GM12865 (cell line): ENCODE data around the gene SPRED2.
A peak's percentile ranks its signal among the peaks of the same experiment; 100 is the strongest.

Experiments
- DNase-seq: peaks from one replicate; pipeline ENCODE4 v3.0.0; 2010; ENCODE audit warnings: low read depth
- H3K4me3 ChIP-seq: 2 replicates; pipeline ENCODE4 v1.5.1; 2011; ENCODE audit warnings: mild to moderate bottlenecking, low read depth, low read length, control low read depth
- TF ChIP-seq, protein P1 (sequence below): IDR thresholded peaks from 2 replicates; pipeline ENCODE4 v1.5.1; 2011; ENCODE audit warnings: low read length, control low read depth, low read depth, inconsistent platforms; ENCODE audit not compliant: insufficient read depth; ENCODE audit errors: missing control alignments

The SPRED2 gene

DNA sequence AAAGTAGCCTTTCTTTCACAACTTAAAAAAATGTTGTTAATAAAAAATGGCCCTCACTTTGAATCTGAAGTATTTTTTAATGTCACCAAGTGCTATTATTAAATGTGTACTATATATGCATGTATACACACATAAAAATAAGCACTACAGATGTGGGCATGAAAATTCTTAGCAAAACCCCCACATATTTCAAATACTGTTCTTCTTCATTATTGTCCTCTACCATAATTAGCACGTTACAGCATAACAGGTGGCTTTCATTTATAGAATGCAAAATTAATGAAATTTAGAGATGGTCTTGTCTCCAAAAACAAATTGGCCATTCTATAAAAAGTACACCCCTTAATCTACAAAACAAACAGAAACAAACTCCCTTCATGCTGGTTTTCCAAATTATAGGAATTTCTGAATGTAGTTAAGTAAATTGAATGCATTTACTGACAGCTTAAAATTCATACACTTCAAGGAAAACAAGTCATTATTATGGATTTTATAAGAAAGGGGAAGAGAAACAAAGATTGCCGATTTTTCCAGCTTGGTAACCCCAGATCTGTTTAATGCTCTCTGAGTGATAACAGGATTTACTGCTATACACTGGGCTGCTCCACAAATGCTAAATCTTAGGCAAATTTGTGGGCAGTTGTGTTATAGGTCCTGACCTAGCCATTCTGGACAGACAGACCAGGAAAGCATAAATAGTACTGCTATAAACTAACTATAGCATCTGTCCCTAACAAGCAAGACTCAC, 67.2 kb downstream of the SPRED2 start:
- no peak for DNase-seq
- H3K4me3 ChIP-seq = no peak overlapping the region
- TF ChIP-seq, protein P1, sequence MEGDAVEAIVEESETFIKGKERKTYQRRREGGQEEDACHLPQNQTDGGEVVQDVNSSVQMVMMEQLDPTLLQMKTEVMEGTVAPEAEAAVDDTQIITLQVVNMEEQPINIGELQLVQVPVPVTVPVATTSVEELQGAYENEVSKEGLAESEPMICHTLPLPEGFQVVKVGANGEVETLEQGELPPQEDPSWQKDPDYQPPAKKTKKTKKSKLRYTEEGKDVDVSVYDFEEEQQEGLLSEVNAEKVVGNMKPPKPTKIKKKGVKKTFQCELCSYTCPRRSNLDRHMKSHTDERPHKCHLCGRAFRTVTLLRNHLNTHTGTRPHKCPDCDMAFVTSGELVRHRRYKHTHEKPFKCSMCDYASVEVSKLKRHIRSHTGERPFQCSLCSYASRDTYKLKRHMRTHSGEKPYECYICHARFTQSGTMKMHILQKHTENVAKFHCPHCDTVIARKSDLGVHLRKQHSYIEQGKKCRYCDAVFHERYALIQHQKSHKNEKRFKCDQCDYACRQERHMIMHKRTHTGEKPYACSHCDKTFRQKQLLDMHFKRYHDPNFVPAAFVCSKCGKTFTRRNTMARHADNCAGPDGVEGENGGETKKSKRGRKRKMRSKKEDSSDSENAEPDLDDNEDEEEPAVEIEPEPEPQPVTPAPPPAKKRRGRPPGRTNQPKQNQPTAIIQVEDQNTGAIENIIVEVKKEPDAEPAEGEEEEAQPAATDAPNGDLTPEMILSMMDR = no peak

DNA sequence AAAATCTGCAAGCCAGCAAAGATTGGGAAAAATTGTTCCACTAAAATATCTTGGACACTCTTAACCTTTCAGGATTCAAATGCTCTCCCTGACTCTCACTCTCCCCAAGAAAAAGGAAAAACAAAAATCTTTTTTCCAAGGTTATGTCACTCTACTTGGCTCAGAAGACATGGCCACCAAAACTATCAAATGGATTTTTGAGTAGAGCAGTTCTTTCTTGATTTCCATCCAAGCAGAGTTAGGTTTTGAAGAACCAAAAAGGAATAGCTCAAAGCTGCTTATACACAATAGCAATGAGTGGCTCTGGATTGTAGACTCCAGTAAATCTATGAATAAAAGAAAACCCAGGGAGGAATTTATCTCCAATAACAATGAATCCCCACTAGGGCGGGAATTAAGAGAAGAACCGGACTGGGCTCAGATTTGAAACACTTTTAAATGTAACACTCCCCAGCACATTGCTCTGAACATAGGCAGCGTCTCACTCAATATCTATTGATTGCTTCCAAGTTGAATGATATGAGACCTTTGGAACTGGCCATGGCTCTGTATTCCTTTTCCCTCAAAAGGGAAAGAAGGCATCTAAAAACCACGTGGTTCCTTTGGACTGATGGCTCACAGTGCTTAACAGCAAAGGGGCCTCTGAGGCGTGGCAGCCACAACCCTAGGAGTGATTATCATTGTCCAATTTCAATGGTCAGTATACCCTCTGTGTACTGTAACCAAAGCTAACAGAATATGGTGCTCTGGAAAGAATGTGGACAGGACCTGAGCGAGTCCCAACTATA, 68.3 kb downstream of the SPRED2 start:
- TF ChIP-seq, protein P1 = no peak

DNA sequence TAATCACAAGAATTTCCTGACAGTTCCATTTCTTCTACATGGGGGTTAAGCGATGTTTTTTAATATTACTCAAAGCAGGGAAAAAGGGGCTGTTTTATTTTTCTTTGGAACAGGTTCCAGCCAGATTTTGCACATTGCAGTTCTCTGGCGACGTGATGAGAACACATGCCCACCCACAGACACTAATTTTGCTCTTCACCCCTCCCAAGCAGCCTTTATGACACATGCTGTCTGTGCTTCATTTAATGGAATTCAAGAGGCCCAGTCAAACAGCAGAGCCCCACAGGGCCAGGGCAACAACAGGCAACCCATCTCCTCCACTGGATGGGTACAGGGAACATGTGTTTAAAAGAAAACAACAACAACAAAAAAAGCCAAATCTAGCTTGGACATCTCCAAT, 70.8 kb downstream of the SPRED2 start:
- no peak overlapping the region for H3K4me3 ChIP-seq
- DNase-seq = no peak
- TF ChIP-seq, protein P1 = no peak

More for the DNA sequence above, 68.3 kb downstream of the SPRED2 start:
- H3K4me3 ChIP-seq = no peak overlapping the region
- DNase-seq = no peak

DNA sequence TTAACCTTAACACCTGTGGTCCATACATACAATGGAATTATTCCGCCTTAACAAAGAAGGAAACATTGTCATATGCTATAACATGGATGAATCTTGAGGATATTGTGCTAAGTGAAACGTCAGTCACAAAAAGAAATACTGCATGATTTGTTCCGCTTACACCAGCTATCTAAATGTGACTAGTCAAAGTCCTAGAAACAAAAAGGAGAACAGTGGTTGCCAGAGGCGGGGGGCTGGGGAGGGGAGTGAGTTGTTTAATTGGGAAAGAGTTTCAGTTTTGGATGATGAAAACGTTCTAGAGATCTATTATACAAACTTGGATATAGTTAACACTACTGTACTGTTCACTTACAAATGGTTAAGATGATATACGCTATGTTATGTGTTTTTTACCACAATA, 72.0 kb downstream of the SPRED2 start:
- TF ChIP-seq, protein P1 = no peak
- no peak for DNase-seq
- H3K4me3 ChIP-seq = no peak overlapping the region

DNA sequence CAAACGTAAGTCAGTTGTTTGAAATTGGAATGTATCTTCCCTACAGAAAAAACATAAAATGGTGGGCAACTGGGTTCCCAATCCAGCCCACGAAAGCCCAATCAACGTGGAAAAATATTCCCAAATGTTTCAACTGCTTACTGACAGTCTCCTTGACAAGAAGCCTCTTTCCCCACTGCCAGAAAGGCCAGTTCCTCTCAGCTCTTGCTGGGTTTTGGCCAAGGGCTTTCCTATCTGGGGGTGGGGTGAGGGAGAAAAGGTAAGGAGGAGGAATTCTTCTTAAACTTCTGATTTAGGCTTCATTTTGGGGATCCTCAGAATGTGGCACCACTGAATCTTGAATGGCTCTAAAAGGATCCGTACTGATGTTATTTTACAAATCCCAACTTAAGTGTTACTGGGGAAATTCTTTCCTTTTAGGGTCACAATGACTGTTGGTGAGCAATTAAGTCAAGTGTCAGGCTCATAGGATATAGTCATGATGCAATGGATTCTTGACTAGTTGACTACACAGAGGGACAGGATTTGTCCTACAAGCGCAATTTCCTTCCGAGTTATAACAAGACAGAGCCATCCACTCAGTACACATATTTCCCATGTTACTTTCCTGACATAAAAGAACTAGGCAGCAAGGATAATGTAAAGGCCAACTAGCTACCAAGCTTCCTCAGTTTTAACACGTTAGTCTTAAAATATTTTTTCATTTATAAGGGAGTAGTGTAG, 73.6 kb downstream of the SPRED2 start:
- TF ChIP-seq, protein P1 = no peak
- no peak overlapping the region for H3K4me3 ChIP-seq
- DNase-seq = no peak

DNA sequence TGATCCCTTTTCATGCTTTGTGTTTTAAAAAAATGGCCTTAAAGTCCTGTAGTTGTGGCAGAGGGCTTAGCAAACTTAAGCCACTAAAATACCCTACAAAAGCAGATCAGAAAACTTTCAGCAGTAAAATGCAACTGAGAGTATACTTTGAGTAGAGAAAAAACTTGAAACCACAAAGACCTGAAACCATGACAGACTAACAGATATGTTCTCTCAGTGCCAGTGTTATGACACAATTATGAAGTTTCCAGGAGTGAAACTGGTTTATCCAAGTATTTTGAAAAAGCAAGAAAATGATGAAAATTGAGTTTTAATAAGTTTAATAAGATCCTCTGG, 74.5 kb downstream of the SPRED2 start:
- peak; percentile 75 for DNase-seq
- peak overlapping the region; percentile 14; the same call in 1 of the 2 replicates for H3K4me3 ChIP-seq
- TF ChIP-seq, protein P1 = no peak
